ENCODE results near the gene OR51B4.

DNA sequence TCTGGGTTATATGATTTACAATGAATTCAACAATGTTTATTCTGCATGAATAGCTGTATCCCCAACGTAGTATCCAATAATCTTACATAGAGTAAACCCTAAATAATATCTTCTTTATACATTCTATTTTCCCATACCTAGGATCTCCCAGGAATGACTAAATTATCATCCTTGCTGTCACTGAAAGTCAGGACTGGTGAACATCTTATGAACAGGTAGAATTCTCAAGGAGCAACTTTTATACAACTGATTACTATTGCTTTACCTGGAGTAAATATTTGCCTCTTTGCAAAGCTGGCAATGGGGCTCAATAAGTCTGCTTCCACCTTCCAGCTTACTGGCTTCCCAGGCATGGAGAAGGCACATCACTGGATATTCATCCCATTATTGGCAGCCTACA, 49.5 kb upstream of the OR51B4 start, which contains the start of gene OR51B6:
- no peak for TF ChIP-seq POLR2A (IDR thresholded peaks at IDR 0.05)
- TF ChIP-seq, protein P1, sequence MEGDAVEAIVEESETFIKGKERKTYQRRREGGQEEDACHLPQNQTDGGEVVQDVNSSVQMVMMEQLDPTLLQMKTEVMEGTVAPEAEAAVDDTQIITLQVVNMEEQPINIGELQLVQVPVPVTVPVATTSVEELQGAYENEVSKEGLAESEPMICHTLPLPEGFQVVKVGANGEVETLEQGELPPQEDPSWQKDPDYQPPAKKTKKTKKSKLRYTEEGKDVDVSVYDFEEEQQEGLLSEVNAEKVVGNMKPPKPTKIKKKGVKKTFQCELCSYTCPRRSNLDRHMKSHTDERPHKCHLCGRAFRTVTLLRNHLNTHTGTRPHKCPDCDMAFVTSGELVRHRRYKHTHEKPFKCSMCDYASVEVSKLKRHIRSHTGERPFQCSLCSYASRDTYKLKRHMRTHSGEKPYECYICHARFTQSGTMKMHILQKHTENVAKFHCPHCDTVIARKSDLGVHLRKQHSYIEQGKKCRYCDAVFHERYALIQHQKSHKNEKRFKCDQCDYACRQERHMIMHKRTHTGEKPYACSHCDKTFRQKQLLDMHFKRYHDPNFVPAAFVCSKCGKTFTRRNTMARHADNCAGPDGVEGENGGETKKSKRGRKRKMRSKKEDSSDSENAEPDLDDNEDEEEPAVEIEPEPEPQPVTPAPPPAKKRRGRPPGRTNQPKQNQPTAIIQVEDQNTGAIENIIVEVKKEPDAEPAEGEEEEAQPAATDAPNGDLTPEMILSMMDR (IDR thresholded peaks at IDR 0.05), result no peak

All from thyroid gland (tissue), 4 donors.